Stimulated activated naive CD8-positive, alpha-beta T cell treated with anti-CD3 and anti-CD28 coated beads, Interleukin-15, amount 100 ng/mL, for 72 hours (primary cell): ENCODE data around the gene ETAA1.
A peak's percentile ranks its signal among the peaks of the same experiment; 100 is the strongest.

Experiments used
- ATAC-seq: fragments of 150-1000 bp; cut with Tn5 transposase; 2 replicates; pipeline ENCODE4 v1.10.0; 2021; ENCODE audit warnings: mild to moderate bottlenecking, moderate library complexity
- DNase-seq, 2 donors: peaks; one replicate each; pipeline ENCODE4 v3.0.0; 2021 to 2022
- H3K27ac Mint-ChIP-seq, 2 donors: one replicate each; pipeline ENCODE4 v1.8.0; 2022; ENCODE audit warnings: mild to moderate bottlenecking in 2 of 2, mixed read lengths in 2 of 2, moderate library complexity in 2 of 2
- H3K27me3 Mint-ChIP-seq: one replicate; pipeline ENCODE4 v1.8.0; 2022; ENCODE audit warnings: mixed read lengths
- H3K4me1 Mint-ChIP-seq: one replicate; pipeline ENCODE4 v1.8.0; 2022; ENCODE audit warnings: mild to moderate bottlenecking, mixed read lengths
- H3K4me3 Mint-ChIP-seq, 2 donors: one replicate each; pipeline ENCODE4 v1.8.0; 2022; ENCODE audit warnings: mild to moderate bottlenecking in 2 of 2, mixed read lengths in 2 of 2, moderate library complexity in 1 of 2
- H3K9me3 Mint-ChIP-seq, 2 donors: one replicate each; pipeline ENCODE4 v1.8.0; 2022; ENCODE audit warnings: mixed read lengths in 2 of 2

ETAA1 gene

DNA sequence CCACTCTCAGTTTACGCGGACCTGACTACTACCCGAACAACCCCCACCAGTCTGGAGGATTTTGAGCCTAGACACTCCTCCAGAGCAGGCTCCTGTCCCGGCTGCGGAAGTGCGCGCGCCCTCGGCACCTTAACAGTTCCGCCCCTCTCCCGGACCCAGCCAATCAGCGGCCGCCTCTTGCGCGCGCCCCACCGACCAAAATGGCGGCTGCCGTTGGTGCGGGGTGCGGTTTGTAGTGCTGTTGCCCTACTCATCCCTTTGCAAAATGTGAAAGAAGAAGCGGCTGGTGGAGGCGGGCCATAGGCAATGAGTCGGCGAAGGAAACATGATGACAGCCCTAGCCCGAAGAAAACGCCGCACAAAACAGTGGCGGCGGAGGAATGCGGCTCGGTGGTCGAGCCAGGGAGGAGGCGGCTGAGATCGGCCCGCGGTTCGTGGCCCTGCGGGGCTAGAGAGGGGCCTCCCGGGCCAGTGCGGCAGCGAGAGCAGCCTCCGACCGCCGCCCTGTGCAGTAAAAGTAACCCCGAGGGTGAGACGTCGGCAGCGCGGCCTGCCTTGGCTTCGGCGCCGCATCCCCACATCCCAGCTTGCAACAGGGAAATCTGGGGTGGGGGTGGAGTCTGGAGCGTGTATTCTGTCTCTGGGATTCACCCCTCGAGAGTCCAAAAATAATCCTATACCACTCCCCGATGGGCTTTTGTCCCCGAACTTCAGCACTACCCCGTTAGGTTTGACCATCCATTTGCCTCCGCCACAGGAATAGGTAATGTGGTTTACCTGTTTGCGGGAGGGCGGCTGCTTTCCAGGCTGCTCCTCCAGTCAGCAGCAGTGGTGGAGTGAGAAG, at the start of gene ETAA1:
Gene ETAA1 (plus strand): TSS at position 191 of the 844 bp plus-strand sequence. CDS start 116 bp downstream, at position 307.
- Mint-ChIP-seq H3K4me3 (peak within 1 kb of the TSS; percentile 98 to 99), H3K27ac (peak within 1 kb of the TSS; percentile 99 to 100), H3K9me3 (no peaks in the 10 kb centered on the region), H3K4me1 (peaks cover 6% of the 10 kb centered on the region), H3K27me3 (no peaks in the 10 kb centered on the region)
- DNase-seq (peak; percentile 89 to 92), ATAC-seq (peak; percentile 100)

GRCh38 chr2:67366832-67367412, 30.2 kb upstream of the ETAA1 start:
- H3K27me3 Mint-ChIP-seq: peaks cover 21% of the 10 kb centered on the region
- peaks cover 0 to 6% of the 10 kb centered on the region in 2 donors for H3K9me3 Mint-ChIP-seq
- no peak for ATAC-seq
- no peak overlapping the region for H3K4me3 Mint-ChIP-seq
- H3K27ac Mint-ChIP-seq: no peak overlapping the region
- no peaks in the 10 kb centered on the region for H3K4me1 Mint-ChIP-seq
- DNase-seq: no peak

- Mint-ChIP-seq H3K27ac (no peak overlapping the region), H3K9me3 (peaks cover 0 to 5% of the 10 kb centered on the region in 2 donors), H3K27me3 (peaks cover 2% of the 10 kb centered on the region), H3K4me1 (no peaks in the 10 kb centered on the region), H3K4me3 (no peak overlapping the region)
- ATAC-seq (no peak), DNase-seq (no peak)
Measured at GRCh38 chr2:67374481-67374880, 22.7 kb upstream of the ETAA1 start.

DNA sequence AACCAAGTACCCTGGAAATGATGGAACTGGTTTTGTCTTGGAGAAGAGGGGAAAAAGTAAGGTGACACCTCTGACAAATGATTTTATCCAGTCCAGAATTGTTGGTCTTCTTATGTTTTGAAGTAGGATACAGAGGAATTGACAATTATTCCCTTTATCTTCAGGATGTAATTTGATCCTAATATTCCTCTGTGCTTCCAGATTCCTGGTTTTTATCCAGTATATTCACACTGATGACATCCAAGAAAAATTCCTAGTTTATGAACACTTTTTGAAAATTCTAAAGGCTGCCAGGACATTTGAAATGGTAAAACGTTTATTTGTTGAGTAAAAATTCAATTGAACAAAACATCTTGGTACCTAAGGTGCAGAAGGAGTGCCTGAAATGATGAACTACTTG, 22.2 kb upstream of the ETAA1 start:
- H3K4me3 Mint-ChIP-seq: no peak overlapping the region
- DNase-seq (no peak), ATAC-seq (no peak)
- no peak overlapping the region for H3K27ac Mint-ChIP-seq
- no peaks in the 10 kb centered on the region for H3K27me3 Mint-ChIP-seq
- no peaks in the 10 kb centered on the region for H3K4me1 Mint-ChIP-seq
- peaks cover 0 to 5% of the 10 kb centered on the region in 2 donors for H3K9me3 Mint-ChIP-seq

DNA sequence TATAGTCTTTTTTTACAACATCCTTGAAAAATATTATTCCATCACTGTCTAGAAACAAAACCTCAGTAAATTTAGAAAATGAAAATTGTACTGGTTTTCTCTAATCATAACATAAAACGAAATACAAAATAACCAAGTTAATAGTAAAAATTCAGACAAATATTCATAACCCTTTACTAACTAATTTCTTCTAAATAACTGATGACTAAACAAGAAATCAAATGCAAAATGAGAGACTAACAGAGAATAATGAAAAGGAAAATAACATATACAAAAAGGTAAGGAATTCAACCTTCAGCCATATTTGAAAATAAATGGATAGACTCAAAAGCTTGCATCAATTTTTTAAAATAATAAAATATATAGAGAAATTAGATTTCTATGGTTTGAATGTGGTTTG, 18.6 kb upstream of the ETAA1 start:
- Mint-ChIP-seq H3K4me1 (no peaks in the 10 kb centered on the region), H3K27me3 (no peaks in the 10 kb centered on the region), H3K27ac (no peak overlapping the region), H3K9me3 (peaks cover 0 to 5% of the 10 kb centered on the region in 2 donors), H3K4me3 (no peak overlapping the region)
- no peak for DNase-seq
- ATAC-seq: no peak

DNA sequence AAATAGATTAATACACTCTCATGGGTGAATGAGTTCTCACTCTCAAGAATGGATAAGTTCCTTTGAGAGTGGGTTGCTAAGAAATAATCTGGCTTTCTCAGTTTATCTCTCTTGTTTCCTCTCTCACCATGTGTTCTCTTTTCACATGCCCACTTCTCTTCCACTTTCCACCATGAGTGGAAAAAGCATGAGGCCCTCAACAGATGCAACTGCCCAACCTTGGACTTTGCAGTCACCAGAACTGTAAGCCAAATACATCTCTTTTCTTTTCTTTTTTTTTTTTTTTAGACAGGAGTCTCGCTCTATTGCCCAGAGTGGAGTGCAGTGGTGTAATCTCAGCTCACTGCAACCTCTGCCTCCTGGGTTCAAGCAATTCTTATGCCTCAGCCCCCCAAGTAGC, 18.1 kb upstream of the ETAA1 start:
- no peak overlapping the region for H3K4me3 Mint-ChIP-seq
- H3K27me3 Mint-ChIP-seq: no peaks in the 10 kb centered on the region
- no peak for ATAC-seq

GRCh38 chr2:67384123-67384822, 12.9 kb upstream of the ETAA1 start:
- no peaks in the 10 kb centered on the region for H3K9me3 Mint-ChIP-seq
- ATAC-seq (no peak), DNase-seq (no peak)
- H3K27me3 Mint-ChIP-seq: no peaks in the 10 kb centered on the region
- no peak overlapping the region for H3K27ac Mint-ChIP-seq
- H3K4me1 Mint-ChIP-seq: no peaks in the 10 kb centered on the region
- no peak overlapping the region for H3K4me3 Mint-ChIP-seq

More for the DNA sequence above, 18.1 kb upstream of the ETAA1 start:
- H3K4me1 Mint-ChIP-seq: no peaks in the 10 kb centered on the region
- peaks cover 0 to 5% of the 10 kb centered on the region in 2 donors for H3K9me3 Mint-ChIP-seq
- no peak overlapping the region for H3K27ac Mint-ChIP-seq
- DNase-seq: no peak

- ATAC-seq (no peak), DNase-seq (no peak)
- H3K9me3 Mint-ChIP-seq: no peaks in the 10 kb centered on the region
- H3K4me3 Mint-ChIP-seq: no peak overlapping the region
- H3K27ac Mint-ChIP-seq: peak overlapping the region in 1 of 2 donors; percentile 33
- H3K27me3 Mint-ChIP-seq: no peaks in the 10 kb centered on the region
- no peaks in the 10 kb centered on the region for H3K4me1 Mint-ChIP-seq
Measured at GRCh38 chr2:67388680-67389079, 8.5 kb upstream of the ETAA1 start.

- no peaks in the 10 kb centered on the region for H3K9me3 Mint-ChIP-seq
- DNase-seq (no peak), ATAC-seq (no peak)
- H3K4me3 Mint-ChIP-seq: no peak overlapping the region
- H3K27me3 Mint-ChIP-seq: no peaks in the 10 kb centered on the region
- no peak overlapping the region for H3K27ac Mint-ChIP-seq
- H3K4me1 Mint-ChIP-seq: no peaks in the 10 kb centered on the region
Measured at GRCh38 chr2:67389286-67389685, 7.8 kb upstream of the ETAA1 start.

GRCh38 chr2:67389788-67390187, 7.3 kb upstream of the ETAA1 start:
- Mint-ChIP-seq H3K27me3 (no peaks in the 10 kb centered on the region), H3K4me3 (no peak overlapping the region), H3K4me1 (no peaks in the 10 kb centered on the region), H3K9me3 (no peaks in the 10 kb centered on the region), H3K27ac (no peak overlapping the region)
- DNase-seq (no peak), ATAC-seq (no peak)

- no peak for DNase-seq
- no peak for ATAC-seq
Measured at GRCh38 chr2:67393237-67393636, 3.9 kb upstream of the ETAA1 start.

DNA sequence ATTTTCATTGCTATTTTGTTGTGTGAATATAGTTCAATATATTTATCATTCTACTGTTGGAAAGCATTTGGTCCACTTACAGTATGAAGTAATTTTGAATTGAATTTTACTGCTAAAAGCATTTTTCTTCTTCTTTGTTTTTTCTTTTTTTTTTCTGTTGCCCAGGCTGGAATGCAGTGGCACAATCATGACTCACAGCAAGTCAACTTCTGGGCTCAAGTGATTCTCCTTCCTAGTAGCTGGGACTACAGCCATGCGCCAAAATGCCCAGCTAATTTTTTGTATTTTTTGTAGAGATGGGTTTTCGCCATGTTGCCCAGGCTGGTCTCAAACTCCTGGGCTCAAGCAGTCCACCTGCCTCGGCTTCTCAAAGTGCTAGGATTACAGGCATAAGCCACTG, 2.4 kb upstream of the ETAA1 start:
- DNase-seq: no peak
- Mint-ChIP-seq H3K4me3 (no peak overlapping the region), H3K27ac (no peak overlapping the region), H3K9me3 (no peaks in the 10 kb centered on the region), H3K4me1 (peaks cover 6% of the 10 kb centered on the region), H3K27me3 (no peaks in the 10 kb centered on the region)
- no peak for ATAC-seq

More at GRCh38 chr2:67393237-67393636, 3.9 kb upstream of the ETAA1 start:
- Mint-ChIP-seq H3K27me3 (no peaks in the 10 kb centered on the region), H3K27ac (no peak overlapping the region), H3K9me3 (no peaks in the 10 kb centered on the region), H3K4me3 (no peak overlapping the region), H3K4me1 (peaks cover 6% of the 10 kb centered on the region)

- H3K4me1 Mint-ChIP-seq: peaks cover 6% of the 10 kb centered on the region
- H3K9me3 Mint-ChIP-seq: no peaks in the 10 kb centered on the region
- H3K4me3 Mint-ChIP-seq: peak overlapping the region in 1 of 2 donors; percentile 98
- no peak overlapping the region for H3K27ac Mint-ChIP-seq
- DNase-seq (no peak), ATAC-seq (no peak)
- H3K27me3 Mint-ChIP-seq: no peaks in the 10 kb centered on the region
Measured at GRCh38 chr2:67399144-67399543, 2.0 kb downstream of the ETAA1 start.

DNA sequence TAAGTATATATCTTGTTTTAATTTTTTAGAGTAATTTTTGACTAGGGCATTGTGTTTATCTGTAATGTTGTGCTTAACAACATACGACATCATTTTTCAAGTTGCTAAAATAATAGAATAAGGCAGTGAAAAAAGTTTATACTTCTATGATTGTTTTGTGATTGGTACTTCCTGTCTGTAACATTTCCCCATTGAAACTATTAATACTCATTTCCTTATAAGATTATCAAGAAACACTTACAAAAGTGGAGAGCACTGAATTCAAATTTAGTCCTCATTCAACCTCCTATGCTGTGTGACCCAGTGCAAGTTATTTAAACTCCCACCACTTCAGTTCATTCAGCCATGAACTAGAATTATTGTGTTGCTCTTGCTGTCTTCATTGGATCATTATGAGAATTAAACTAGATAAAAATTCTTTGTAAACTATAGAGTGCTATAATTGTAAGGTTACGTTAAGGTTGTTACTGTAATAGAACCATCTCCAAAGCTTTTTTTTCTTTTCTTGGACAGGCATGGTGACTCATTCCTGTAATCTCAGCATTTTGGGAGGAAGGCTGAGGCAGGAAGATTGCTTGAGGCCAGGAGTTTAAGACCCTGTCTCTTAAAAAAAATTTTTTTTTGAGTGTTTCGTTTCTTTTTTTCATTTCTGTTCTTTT, 2.8 kb downstream of the ETAA1 start:
- H3K27me3 Mint-ChIP-seq: no peaks in the 10 kb centered on the region
- DNase-seq (no peak), ATAC-seq (no peak)
- no peak overlapping the region for H3K4me3 Mint-ChIP-seq
- no peak overlapping the region for H3K27ac Mint-ChIP-seq
- H3K9me3 Mint-ChIP-seq: no peaks in the 10 kb centered on the region
- H3K4me1 Mint-ChIP-seq: peaks cover 6% of the 10 kb centered on the region

DNA sequence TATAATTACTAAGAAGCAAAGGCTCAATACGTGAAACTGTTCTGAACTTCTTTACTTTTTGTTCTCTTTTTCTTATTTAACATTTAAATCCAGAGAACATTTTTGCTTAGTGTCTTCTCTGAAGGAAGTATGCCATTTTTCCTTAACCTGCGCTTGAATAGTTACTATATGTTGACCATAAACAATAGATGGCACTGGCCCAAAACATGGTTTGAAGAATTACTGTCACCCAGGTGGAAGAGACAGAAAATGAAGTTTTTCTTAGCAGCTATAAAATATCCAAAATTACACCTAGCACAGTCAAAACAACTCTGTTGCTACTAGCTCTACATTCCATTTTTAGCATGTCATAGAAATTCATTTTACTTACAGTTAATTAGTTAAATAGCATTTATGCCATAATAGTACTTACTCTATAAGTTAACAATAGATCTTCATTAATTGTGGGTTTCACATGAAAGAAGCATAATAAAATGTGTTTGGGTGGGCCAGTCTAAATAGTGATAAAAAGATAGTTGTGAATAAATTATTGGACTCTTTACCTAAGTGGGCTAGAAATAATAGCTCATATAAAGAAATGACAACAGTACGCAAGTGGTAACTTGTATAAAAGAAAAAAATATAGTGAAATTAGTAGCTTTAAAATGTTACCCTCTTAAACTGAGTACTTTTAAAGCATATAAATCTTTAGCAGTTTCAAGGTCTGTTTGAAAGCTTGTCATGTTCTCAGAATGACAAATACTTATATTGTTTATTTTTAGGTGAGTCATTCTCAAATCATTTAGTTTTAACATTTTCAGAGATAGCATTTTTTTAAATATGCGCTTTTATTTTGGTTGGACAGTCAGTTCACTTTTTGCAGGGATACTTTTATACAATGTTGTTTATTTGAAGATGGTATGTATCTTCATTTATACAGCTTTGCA, 3.7 kb downstream of the ETAA1 start:
- no peak for DNase-seq
- Mint-ChIP-seq H3K27ac (no peak overlapping the region), H3K27me3 (no peaks in the 10 kb centered on the region), H3K4me1 (peaks cover 8% of the 10 kb centered on the region), H3K4me3 (no peak overlapping the region), H3K9me3 (no peaks in the 10 kb centered on the region)
- ATAC-seq: no peak
